Osteoblast (primary cell): ENCODE results near the gene MUS81. TPM values are rescaled to one million over a fixed set of nuclear protein-coding genes. Genes with fewer than 3 reads are reported as not detected.

Experiments
- DNase-seq: peaks from one replicate; pipeline ENCODE4 v3.0.0; 2011; ENCODE audit warnings: low spot score, mixed read lengths; ENCODE audit not compliant: insufficient read length; ENCODE audit errors: missing footprints
- H2AFZ ChIP-seq: 2 replicates; pipeline ENCODE4 v1.6.0; 2011; ENCODE audit warnings: mild to moderate bottlenecking, low read length
- H3K27ac ChIP-seq: 2 replicates; pipeline ENCODE4 v1.5.1; 2011; ENCODE audit warnings: mild to moderate bottlenecking, low read depth, low read length, moderate library complexity
- H3K27me3 ChIP-seq: 2 replicates; pipeline ENCODE4 v1.6.0; 2012; ENCODE audit warnings: mild to moderate bottlenecking, control low read depth, inconsistent platforms, low read length, moderate library complexity; ENCODE audit not compliant: insufficient read depth
- H3K36me3 ChIP-seq: 2 replicates; pipeline ENCODE4 v1.5.1; 2011; ENCODE audit warnings: mild to moderate bottlenecking, low read length, control low read depth, moderate library complexity; ENCODE audit not compliant: insufficient read depth
- H3K4me1 ChIP-seq: 2 replicates; pipeline ENCODE4 v1.5.1; 2011; ENCODE audit warnings: mild to moderate bottlenecking, low read length, control low read depth, moderate library complexity; ENCODE audit not compliant: insufficient read depth
- H3K4me2 ChIP-seq: 2 replicates; pipeline ENCODE4 v1.6.0; 2011; ENCODE audit warnings: mild to moderate bottlenecking, low read length; ENCODE audit not compliant: insufficient read depth
- H3K4me3 ChIP-seq: fragments of 200-600 bp; sonication (generic); 3 replicates; pipeline ENCODE4 v1.5.1; 2012; ENCODE audit warnings: mild to moderate bottlenecking, low read length, inconsistent platforms; ENCODE audit not compliant: insufficient read depth
- H3K79me2 ChIP-seq: 2 replicates; pipeline ENCODE4 v1.6.0; 2012; ENCODE audit warnings: mild to moderate bottlenecking, low read length, control low read depth, inconsistent platforms; ENCODE audit not compliant: insufficient read depth
- H3K9me3 ChIP-seq: 2 replicates; pipeline ENCODE4 v1.5.1; 2011; ENCODE audit warnings: low read depth, low read length, control low read depth
- H4K20me1 ChIP-seq: 2 replicates; pipeline ENCODE4 v1.6.0; 2012; ENCODE audit warnings: mild to moderate bottlenecking, low read length, control low read depth; ENCODE audit not compliant: insufficient read depth
- total RNA-seq: library from RNA; depleted of rRNA; stranded (reverse); fragments of >200 nt; gene quantifications from 2 replicates; pipeline ENCODE4 v1.2.3, GENCODE V29; 2012
- TF ChIP-seq, protein P1 (sequence below): IDR thresholded peaks from 2 replicates; pipeline ENCODE4 v1.5.1; 2011; ENCODE audit warnings: mild to moderate bottlenecking, low read depth, low read length, moderate library complexity; ENCODE audit errors: extremely low read depth

Gene MUS81
- total RNA-seq, 1 donor, result 53.6 TPM

DNA sequence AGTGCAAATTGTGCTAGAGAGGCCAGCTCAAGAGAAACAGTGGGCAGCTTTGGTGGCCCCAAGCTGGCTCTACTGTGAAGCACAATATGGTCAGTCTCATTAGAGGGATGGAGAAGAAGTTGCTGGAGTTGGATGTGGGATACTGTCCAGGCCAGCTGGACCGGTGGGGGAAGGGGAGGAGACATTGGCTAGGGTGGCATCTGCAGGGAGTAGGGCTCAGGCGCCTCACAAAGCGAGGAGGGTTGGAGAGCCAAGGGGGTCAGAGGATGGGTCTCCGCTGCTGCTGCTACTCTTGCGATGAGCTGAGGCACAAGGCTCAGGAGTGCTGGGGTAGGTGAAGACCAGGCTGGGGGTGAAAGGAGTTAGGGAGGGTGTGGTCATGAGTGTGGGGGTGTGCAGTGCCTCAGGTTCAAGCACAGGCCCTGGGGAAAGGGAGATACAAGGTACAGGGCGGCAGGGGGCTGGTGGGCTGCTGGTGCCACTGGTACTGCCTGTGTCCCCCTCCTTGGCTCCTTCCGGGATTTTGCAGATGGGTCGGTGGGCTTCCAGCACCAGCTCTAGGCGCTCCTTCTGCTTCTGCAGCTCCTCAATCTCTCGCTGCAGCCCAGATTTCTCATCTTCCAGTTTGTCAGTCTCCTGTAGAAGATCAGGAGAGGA, 32.6 kb downstream of the MUS81 start:
- Histone ChIP-seq H3K4me3 (peak overlapping the region; percentile 95), H3K79me2 (peaks cover 66% of the 10 kb centered on the region), H3K4me1 (peaks cover 79% of the 10 kb centered on the region), H3K27me3 (no peaks in the 10 kb centered on the region), H3K9me3 (no peaks in the 10 kb centered on the region), H3K36me3 (peaks cover 53% of the 10 kb centered on the region), H3K4me2 (peak overlapping the region; percentile 100), H4K20me1 (peaks cover 60% of the 10 kb centered on the region), H3K27ac (peak overlapping the region; percentile 98), H2AFZ (no peak overlapping the region)
- DNase-seq, result no peak
- TF ChIP-seq, protein P1, sequence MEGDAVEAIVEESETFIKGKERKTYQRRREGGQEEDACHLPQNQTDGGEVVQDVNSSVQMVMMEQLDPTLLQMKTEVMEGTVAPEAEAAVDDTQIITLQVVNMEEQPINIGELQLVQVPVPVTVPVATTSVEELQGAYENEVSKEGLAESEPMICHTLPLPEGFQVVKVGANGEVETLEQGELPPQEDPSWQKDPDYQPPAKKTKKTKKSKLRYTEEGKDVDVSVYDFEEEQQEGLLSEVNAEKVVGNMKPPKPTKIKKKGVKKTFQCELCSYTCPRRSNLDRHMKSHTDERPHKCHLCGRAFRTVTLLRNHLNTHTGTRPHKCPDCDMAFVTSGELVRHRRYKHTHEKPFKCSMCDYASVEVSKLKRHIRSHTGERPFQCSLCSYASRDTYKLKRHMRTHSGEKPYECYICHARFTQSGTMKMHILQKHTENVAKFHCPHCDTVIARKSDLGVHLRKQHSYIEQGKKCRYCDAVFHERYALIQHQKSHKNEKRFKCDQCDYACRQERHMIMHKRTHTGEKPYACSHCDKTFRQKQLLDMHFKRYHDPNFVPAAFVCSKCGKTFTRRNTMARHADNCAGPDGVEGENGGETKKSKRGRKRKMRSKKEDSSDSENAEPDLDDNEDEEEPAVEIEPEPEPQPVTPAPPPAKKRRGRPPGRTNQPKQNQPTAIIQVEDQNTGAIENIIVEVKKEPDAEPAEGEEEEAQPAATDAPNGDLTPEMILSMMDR, result no peak

DNA sequence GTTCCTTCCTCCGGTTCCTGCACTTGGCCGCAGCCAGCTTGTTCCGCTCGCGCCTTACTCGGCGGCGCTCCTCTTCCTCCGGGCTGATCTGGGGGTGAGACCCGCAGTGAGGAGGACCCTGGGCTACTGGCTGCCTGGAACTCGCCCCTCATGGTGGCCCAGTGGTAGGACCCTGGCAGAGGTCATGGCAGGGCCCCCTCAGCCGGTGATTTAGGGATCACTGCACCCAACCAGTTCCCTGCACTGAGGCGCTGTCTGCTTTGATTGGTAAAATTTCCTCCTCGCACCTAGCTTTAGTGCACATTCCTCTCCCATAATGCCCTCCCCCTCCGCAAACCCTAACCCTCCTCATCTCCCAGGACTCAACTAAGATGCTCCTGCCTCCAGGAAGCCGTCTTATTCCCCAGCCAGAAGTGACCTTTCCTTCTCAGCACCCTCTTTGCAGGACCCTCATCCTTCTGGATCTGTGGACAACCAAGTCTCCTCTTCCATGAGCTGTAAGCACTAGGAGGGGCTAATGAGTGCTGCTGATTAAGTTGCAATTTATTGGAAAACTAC, 33.9 kb downstream of the MUS81 start:
- H3K4me2 ChIP-seq, result peak overlapping the region; percentile 45
- H2AFZ ChIP-seq, result no peak overlapping the region
- TF ChIP-seq, protein P1, result no peak
- no peaks in the 10 kb centered on the region for H3K27me3 ChIP-seq
- H3K36me3 ChIP-seq, result peaks cover 58% of the 10 kb centered on the region
- H3K27ac ChIP-seq, result peak overlapping the region; percentile 56
- peaks cover 60% of the 10 kb centered on the region for H4K20me1 ChIP-seq
- H3K4me1 ChIP-seq, result peaks cover 82% of the 10 kb centered on the region
- H3K9me3 ChIP-seq, result no peaks in the 10 kb centered on the region
- no peak overlapping the region for H3K4me3 ChIP-seq
- peak; percentile 72 for DNase-seq
- peaks cover 79% of the 10 kb centered on the region for H3K79me2 ChIP-seq

DNA sequence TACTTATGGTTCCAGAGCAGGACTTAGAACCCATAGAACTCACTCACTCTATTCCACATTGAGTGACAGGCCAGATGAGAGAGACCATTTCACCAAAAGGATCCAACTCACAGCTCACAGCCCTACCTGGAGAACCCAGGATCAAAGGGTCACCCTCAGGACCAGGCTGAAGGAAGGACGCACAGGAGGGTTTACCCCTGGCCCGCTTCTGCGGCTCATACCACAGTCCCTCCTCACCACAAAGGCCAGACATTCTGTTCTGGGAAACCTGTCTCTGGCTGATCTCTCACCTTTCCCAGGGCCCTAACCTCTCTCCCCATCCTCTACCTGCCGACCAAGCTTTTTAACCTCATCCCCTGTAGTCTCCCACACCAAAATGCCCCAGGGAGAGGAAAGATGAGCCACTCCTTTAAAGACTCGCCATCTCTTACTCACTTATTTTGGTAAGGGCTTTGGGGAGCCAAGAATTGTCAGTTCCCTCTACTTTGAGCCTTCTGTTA, 35.3 kb downstream of the MUS81 start:
- H3K4me3 ChIP-seq, result no peak overlapping the region
- peak overlapping the region; percentile 81 for H3K4me2 ChIP-seq
- no peak overlapping the region for H2AFZ ChIP-seq
- DNase-seq, result peak; percentile 90
- TF ChIP-seq, protein P1, result no peak
- H3K27me3 ChIP-seq, result no peaks in the 10 kb centered on the region
- peaks cover 60% of the 10 kb centered on the region for H4K20me1 ChIP-seq
- H3K4me1 ChIP-seq, result peaks cover 71% of the 10 kb centered on the region
- peaks cover 58% of the 10 kb centered on the region for H3K36me3 ChIP-seq
- H3K9me3 ChIP-seq, result no peaks in the 10 kb centered on the region
- peaks cover 88% of the 10 kb centered on the region for H3K79me2 ChIP-seq
- H3K27ac ChIP-seq, result peak overlapping the region; percentile 86
